Measurements from ENCODE around the gene MAN1B1.

The MAN1B1 gene

DNA sequence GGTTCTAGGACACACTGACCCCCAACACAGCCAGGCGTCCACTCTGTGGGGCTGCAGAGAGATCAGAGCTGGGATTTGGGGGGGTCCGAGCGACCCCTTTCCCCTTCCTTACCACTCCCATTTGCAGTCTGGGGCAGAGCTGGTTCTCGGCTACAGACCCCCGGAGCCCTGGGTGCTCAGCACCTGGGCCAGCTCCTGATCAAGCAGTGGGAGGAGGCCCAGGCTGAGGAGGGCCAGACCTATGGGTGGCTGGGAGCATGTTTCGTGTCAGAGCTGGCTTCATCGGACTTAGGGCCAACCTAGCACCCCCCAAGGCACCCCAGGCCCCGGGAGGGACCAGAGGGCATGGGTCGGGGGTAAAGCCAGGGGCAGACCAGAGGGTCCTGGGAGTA is 59.7 kb downstream of the MAN1B1 start:
- no peak for DNase-seq (ENCODE audit: low read depth)

DNA sequence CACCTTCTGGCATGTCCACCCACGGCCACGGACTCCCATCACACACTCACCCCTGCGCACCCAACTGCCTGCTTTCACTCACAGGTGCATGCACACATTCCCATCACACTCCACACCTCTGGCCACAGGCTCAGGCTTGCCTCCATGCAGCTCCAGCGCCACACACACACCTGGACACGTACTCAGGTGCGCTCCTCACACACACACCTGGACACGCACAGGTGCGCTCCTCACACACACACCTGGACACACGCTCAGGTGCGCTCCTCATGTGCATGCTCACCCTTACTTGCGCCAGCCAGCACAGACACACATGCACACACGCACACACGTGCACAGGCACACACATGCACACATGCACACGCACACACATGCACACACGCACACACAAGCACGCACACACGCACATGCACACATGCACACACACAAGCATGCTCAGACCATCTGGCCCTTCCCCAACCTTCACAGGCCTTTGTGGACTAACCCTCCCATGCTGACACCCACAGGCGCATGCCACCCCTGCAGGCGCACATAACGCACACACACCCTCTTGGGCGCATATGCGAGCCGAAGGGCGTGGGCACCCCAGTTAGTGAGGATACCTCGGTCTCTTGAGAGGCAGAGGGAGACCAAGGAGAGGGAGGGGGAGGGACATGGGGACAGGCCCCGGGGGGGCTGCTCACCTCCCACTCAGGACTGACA is 60.5 kb downstream of the MAN1B1 start:
- DNase-seq (ENCODE audit: low read depth): no peak

DNA sequence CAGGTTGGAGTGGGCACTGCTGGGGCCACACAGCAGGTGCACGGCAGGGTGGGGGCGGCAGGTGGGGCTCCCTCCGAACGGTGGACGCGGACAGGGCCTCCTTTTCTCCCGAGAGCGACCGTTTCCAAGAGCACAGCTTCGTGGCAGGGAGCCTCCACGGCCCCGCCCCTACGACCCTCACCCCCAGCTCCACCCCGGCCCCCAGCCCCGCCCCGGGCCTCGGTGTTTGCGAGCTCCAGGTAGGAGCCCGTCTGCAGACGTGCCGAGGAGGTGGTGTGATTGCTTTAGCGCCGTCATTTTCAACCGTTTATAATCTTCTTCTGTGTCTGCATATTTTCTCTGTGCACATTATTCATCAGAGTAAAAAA is 61.0 kb downstream of the MAN1B1 start:
- DNase-seq (ENCODE audit: low read depth): no peak

DNA sequence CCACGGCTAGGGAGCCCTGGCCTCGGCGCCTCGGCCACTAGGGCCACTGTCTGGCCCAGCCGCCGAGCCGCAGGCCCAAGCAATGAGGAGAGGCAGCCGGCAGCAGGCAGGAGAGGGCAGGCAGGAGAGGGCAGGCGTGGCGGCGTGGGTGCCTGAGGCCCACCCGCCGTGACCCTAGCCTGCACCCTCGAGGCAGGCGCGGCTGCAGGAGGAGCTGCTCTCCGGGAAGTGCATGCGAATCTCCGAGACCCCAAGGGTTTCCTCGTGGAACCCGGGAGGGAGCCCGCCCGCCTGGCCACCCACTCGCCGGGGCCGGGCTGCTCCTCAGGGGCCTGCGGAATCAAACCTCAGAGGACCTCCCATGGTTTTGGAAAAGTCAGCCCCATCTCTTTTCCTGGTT is 61.5 kb downstream of the MAN1B1 start:
- DNase-seq (ENCODE audit: low read depth): no peak

DNA sequence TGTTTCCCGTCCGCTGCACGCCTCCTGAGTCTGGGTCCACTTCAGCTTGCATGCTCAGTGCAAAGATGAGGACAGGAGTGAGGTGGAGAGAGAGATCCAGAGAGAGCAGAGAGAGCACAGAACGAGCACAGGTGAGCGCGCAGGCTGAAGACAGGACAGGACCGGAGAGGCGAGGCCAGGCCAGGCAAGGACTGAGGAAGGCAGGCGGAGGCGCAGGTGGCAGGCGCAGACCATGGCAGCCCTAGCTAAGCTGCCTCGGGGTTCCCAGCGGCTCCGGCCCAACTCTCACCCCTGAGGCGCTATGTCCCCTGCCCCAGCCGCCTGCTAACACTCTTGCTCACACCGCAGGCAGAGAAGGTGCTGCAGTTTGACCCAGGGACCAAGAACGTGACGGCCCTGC is 61.9 kb downstream of the MAN1B1 start:
- DNase-seq (ENCODE audit: low read depth): no peak

DNA sequence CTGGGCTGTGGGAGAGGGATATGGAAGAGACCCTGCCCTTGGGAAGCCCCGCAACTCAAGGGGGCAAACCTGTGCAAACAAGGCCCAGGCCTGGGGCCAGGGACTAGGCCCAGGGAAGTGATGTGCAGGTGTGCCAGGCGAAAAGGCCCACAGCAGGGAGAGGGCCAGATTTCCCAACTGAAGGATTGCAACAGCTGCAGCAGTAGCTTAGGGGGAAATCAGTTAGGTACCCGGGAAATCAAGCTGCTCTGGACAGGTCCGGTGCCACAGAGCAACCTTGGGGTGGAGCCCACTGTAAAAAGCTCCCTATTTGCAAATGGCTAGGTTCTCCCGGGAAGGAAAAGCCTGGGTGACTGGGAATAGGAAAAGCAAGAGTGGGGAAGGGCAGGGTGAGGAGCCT is 62.6 kb downstream of the MAN1B1 start:
- no peak for DNase-seq (ENCODE audit: low read depth)

DNA sequence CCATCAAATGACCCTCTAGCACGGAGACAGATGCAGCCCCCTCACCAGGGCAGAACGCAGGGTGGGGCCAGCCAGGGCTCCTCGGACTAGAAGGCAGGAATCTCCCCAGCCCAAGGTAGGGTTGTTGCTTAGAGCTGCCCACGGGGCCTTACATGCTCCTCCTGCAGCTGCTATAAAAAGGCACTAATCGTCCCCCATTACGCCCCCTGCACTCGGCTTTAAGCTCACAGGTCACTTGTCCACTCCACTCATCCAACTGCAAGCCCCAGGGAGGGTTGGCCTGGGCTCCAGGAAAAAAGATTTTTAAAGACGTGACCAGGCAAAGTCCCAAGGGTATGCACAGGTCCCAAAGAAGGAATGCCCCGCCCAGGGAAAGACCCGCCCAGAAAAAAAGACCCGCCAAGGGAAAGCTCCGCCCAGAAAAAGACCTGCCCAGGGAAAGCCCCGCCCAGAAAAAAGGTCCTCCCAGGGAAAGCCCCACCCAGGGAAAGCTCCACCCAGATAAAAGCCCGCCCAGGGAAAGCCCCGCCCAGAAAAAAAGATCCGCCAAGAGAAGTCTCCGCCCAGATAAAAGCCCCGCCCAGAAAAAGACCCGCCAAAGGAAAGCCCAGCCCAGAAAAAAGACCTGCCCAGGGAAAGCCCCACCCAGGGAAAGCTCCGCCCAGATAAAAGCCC is 63.3 kb downstream of the MAN1B1 start:
- no peak for DNase-seq (ENCODE audit: low read depth)

DNA sequence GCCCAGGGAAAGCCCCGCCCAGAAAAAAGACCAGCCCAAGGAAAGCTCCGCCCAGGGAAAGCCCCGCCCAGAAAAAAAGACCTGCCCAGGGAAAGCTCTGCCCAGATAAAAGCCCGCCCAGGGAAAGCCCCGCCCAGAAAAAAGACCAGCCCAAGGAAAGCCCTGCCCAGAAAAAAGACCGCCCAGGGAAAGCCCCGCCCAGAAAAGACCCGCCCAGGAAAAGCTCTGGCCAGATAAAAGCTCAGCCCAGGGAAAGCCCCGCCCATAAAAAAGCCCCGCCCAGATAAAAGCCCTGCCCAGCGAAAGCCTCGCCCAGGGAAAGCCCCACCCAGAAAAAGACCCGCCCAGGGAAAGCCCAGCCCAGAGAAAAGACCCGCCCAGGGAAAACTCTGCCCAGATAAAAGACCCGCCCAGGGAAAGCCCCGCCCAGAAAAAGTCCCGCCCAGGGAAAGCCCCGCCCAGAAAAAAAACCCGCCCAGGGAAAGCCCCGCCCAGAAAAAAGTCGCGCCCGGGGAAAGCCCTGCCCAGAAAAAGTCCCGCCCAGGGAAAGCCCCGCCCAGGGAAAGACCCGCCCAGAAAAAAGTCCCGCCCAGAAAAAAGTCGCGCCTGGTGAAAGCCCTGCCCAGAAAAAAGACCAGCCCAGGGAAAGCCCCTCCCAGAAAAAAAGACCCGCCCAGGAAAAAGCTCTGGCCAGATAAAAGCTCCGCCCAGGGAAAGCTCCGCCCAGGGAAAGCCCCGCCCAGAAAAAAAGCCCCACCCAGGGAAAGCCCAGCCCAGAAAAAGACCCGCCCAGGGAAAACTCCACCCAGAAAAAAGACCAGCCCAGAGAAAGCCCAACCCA is 64.1 kb downstream of the MAN1B1 start:
- DNase-seq (ENCODE audit: low read depth): no peak

DNA sequence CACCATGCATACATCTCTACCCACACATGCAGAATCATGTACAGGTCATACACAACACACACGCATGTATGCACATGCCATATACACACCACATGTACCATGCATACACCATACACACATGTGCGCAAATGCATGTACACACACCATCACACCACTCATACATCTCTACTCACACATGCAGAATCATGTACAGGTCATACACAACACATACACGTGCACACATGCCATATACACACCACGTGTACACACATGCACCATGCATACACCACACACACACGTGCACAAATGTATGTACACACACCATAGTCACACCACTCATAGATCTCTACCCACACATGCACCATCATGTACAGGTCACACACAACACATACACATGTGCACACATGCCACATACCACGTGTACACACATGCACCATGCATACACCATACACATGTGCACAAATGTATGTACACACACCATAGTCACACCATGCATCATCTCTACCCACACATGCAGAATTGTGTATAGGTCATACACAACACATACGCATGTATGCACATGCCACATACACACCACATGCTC is 66.1 kb downstream of the MAN1B1 start:
- DNase-seq (ENCODE audit: low read depth): no peak

DNA sequence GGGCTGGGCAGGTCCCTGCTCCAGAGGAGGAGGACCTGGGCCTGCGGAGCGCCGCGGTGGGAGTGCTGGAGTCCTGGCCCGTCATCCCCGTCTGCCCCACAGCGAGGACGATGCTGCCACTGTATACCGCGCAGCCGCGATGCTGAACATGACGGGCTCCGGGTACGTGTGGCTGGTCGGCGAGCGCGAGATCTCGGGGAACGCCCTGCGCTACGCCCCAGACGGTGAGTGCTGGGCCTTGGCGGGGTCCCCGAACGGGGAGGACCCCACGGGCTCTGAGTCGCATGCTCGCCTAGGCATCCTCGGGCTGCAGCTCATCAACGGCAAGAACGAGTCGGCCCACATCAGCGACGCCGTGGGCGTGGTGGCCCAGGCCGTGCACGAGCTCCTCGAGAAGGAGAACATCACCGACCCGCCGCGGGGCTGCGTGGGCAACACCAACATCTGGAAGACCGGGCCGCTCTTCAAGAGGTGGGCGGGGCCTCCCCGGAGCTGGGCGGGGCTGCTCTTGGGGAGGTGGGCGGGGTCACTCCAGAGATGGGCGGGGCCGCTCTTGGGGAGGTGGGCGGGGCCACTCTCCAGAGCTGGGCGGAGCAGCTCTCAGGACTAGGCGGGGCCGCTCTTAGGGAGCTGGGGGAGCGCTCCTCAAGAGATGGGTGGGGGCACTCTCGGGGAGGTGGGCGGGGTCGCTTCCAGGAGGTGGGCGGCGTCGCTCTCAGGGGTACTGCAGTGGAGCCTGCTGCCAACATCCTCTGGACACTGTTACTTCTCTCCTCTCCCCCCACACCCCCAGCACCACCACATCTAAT is 70.0 kb downstream of the MAN1B1 start:
- peak; percentile 27 for DNase-seq (ENCODE audit: low read depth)

DNA sequence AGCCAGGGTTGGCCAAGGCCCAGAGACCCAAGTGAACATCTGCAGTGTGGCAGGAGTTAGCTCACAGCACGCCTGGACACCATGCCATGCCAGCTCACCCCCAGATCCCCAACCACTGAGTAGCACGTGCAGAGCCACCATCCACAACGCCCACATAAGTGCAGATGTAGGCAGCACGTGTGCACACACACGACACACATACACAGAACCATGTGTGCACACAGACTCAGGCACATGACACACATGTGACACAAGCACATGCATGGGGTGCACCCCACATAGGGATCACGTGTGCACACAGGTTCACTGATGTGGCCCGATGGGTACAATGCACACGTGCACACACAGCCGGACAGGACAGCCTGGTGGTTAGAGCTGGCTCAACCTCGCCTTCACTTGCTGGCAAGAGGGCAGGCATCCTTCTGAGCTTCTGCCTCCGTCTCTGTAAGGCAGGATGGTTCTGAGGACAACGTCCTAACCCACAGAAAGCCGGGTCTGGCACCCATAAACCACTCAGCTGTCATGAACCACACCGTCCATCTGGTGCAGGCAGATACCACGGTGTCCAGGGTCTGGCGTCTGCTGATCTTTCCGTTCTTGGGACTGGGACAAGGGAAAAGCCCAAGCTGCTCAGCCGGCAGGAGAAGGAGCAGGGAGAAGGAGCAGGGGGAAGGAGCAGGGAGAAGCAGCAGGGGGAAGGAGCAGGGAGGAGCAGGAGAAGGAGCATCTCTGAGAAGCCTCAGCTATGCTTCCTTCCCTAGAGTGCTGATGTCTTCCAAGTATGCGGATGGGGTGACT is 71.0 kb downstream of the MAN1B1 start:
- no peak for DNase-seq (ENCODE audit: low read depth)

DNA sequence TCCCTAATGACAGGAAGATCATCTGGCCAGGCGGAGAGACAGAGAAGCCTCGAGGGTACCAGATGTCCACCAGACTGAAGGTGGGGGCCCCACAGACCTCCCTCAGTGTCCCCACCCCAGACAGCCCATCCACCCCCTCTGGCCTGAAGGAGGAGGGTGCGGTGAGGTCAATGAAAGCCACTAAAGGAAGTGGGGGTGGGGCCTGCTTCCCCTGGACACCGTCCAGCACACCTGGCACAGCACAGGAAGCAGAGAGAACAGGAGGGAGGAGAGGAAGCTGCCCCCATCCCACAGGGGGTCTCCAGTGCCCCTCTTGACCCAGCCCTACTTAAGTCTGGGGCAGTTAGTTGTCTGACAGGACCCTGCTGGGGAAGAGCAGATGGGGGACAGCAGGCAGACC is 71.8 kb downstream of the MAN1B1 start:
- DNase-seq (ENCODE audit: low read depth): no peak
